GM23248 (cell line): ENCODE measurements around the gene SFT2D3.

Experiments used
- EZH2 ChIP-seq: fragments of 200-600 bp; sonication (generic); IDR thresholded peaks from 2 replicates; pipeline ENCODE4 v1.6.1; 2018; ENCODE audit warnings: antibody characterized with exemption, mild to moderate bottlenecking; ENCODE audit not compliant: insufficient read depth, poor library complexity, severe bottlenecking
- EZH2phosphoT487 ChIP-seq: fragments of 200-600 bp; sonication (generic); IDR thresholded peaks from 2 replicates; pipeline ENCODE4 v1.6.1; 2018; ENCODE audit warnings: antibody characterized with exemption, moderate library complexity, mild to moderate bottlenecking, low read depth; ENCODE audit not compliant: insufficient read depth

DNA sequence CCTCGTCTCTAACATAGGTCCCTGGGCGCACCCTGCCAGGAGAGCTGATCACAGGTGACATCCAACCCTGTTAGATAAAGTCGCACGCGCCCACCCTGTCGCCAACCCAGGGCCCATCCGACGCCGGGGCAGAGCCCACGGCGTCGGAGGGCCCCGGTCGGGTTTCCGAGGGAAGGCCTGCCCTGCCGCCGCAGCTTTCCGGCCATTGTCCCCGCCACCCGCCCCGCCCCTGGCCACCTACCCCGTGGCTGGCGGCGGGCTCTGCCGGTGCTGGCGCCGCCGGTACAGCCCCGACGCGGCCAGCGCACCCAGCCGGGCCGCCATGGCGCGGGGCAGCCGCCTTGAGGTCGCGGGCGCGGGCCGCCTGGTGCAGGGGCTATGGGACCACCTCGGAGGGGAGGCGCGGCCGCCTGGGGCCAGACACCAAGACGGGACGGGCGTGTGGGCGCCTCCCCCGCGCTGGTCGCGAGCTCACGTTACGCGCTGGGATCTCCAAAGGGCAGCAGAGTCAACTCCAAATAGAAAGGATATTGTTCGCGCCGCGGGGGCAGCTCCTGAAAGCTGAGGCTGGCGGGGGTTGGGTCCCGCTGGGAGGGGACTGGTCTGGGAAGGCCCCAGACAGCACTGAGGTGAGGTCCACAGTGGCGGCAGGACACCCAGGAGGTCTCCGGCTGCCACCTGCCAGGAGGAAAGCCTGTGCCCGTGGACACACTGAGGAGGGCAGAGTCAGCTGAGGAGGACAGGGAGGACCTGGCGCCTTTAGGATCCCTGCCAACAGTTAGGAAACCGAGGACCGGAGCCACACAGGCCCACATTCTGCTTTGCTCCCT is 37.0 kb upstream of the SFT2D3 start:
- TF ChIP-seq EZH2 (no peak), EZH2phosphoT487 (no peak)
